Measurements from ENCODE around the gene HSPA1L.

DNA sequence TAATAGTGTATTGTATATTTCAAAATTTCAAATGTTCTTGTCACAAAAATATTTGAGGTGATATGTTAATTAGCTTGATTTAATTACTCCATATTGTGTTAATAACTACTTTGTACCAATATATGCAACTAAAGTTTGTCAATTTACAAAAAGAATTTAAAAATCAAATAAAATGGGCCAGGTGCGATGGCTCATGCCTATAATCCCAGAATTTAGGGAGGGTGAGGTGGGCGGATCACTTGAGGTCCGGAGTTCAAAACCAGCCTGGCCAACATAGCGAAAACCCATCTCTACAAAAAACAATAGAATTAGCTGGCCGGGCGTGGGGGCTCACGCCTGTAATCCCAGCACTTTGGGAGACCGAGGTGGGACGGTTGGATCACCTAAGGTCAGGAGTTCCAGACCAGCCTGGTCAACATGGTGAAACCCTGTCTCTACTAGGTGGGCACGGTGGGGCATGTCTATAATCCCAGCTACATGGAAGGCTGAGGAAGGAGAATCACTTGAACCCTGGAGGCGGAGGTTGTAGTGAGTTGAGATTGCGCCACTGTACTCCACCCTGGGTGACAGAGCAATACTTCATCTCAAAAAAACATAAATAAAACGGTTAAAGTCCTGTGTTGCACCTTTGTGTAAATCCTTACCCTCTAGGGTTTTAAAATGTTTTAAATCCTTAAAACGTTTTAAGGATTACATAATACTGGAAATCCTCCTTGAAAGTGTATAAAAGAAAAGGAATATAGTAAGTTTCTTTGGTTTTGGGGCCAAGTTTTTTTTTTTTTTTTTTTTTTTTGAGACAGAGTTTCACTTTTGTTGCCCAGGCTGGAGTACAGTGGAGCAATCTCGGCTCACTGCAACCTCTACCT is 16.5 kb upstream of the HSPA1L start:
- TF ChIP-seq, protein P1, sequence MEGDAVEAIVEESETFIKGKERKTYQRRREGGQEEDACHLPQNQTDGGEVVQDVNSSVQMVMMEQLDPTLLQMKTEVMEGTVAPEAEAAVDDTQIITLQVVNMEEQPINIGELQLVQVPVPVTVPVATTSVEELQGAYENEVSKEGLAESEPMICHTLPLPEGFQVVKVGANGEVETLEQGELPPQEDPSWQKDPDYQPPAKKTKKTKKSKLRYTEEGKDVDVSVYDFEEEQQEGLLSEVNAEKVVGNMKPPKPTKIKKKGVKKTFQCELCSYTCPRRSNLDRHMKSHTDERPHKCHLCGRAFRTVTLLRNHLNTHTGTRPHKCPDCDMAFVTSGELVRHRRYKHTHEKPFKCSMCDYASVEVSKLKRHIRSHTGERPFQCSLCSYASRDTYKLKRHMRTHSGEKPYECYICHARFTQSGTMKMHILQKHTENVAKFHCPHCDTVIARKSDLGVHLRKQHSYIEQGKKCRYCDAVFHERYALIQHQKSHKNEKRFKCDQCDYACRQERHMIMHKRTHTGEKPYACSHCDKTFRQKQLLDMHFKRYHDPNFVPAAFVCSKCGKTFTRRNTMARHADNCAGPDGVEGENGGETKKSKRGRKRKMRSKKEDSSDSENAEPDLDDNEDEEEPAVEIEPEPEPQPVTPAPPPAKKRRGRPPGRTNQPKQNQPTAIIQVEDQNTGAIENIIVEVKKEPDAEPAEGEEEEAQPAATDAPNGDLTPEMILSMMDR (IDR thresholded peaks at IDR 0.05) = no peak
- TF ChIP-seq POLR2AphosphoS2 (conservative IDR thresholded peaks at IDR 0.05; ENCODE audit: low read length) (no peak), POLR2A (IDR thresholded peaks at IDR 0.05; ENCODE audit: low read length) (peak; percentile 46), KDM5A (IDR thresholded peaks at IDR 0.05) (no peak), CHD4 (IDR thresholded peaks at IDR 0.05; ENCODE audit: borderline replicate concordance) (no peak), EP300 (IDR thresholded peaks at IDR 0.05) (no peak), BHLHE40 (IDR thresholded peaks at IDR 0.05; ENCODE audit: low read depth, low read length) (no peak)
